ENCODE measurements around the gene XPA. TPM values are rescaled to one million over a fixed set of nuclear protein-coding genes. Genes with fewer than 3 reads are reported as not detected.

XPA gene
- total RNA-seq, 5 donors from 2014 or later (not counting 1 experiment from before 2014, with no cell fraction given), result 21.7 to 24.5 (median 23.3) TPM

Other genes starting within 250 kb of the XPA start
- 1 to 10 TPM in 4 of 5 donors, under 1 TPM in 1; 0.70 to 1.9 (median 1.3) TPM for gene TMOD1, start 195.7 kb downstream of the XPA start, total RNA-seq
- 10 to 100 TPM; 15.4 to 24.0 (median 17.9) TPM for gene TSTD2, start 64.0 kb downstream of the XPA start, total RNA-seq
- 10 to 100 TPM; 31.9 to 38.7 (median 33.8) TPM for gene NCBP1, start 63.5 kb downstream of the XPA start, total RNA-seq
- gene FOXE1, start 155.9 kb upstream of the XPA start, total RNA-seq, result under 1 TPM in 4 of 5 donors, not detected in 1; 0.06 to 0.14 (median 0.11) TPM
- 10 to 100 TPM; 38.8 to 47.4 (median 44.7) TPM for gene TRMO, start 225.2 kb upstream of the XPA start, total RNA-seq
- gene HEMGN, start 240.8 kb upstream of the XPA start, total RNA-seq, result 1 to 10 TPM; 1.3 to 3.7 (median 1.7) TPM

Data from T-cell (primary cell).